Chondrocyte (in vitro differentiated cells): Measurements from ENCODE around the gene PIN1. TPM values are rescaled to one million over a fixed set of nuclear protein-coding genes. Genes with fewer than 3 reads are reported as not detected.

Experiments
- DNase-seq: peaks from one replicate; pipeline ENCODE4 v3.0.0; 2021; ENCODE audit warnings: mixed read lengths, low spot score
- H3K27ac Mint-ChIP-seq: one replicate; pipeline ENCODE4 v1.8.0; 2021; ENCODE audit warnings: mild to moderate bottlenecking, moderate library complexity, mixed read lengths; ENCODE audit not compliant: unreplicated experiment
- H3K27me3 Mint-ChIP-seq: 2 replicates; pipeline ENCODE4 v1.8.0; 2021; ENCODE audit warnings: low read depth, mixed read lengths
- H3K36me3 Mint-ChIP-seq: 2 replicates; pipeline ENCODE4 v1.8.0; 2021; ENCODE audit warnings: low read depth, mixed read lengths
- H3K4me1 Mint-ChIP-seq: 2 replicates; pipeline ENCODE4 v1.8.0; 2021; ENCODE audit warnings: low read depth, mild to moderate bottlenecking, mixed read lengths
- H3K4me3 Mint-ChIP-seq: one replicate; pipeline ENCODE4 v1.8.0; 2021; ENCODE audit warnings: mild to moderate bottlenecking, moderate library complexity, mixed read lengths; ENCODE audit not compliant: unreplicated experiment
- H3K9me3 Mint-ChIP-seq: 2 replicates; pipeline ENCODE4 v1.8.0; 2021; ENCODE audit warnings: low read depth, mixed read lengths
- total RNA-seq: library from RNA; stranded (reverse); gene quantifications from 3 replicates; pipeline ENCODE4 v1.2.1, GENCODE V29; 2021
- TF ChIP-seq, protein P1 (sequence below): fragments of 200-600 bp; sonication (generic); IDR thresholded peaks from 2 replicates; pipeline ENCODE4 v1.5.0; 2021; ENCODE audit warnings: antibody characterized with exemption, mild to moderate bottlenecking, moderate library complexity

PIN1 gene
- total RNA-seq, 1 donor from 2014 or later: 65.5 TPM

DNA sequence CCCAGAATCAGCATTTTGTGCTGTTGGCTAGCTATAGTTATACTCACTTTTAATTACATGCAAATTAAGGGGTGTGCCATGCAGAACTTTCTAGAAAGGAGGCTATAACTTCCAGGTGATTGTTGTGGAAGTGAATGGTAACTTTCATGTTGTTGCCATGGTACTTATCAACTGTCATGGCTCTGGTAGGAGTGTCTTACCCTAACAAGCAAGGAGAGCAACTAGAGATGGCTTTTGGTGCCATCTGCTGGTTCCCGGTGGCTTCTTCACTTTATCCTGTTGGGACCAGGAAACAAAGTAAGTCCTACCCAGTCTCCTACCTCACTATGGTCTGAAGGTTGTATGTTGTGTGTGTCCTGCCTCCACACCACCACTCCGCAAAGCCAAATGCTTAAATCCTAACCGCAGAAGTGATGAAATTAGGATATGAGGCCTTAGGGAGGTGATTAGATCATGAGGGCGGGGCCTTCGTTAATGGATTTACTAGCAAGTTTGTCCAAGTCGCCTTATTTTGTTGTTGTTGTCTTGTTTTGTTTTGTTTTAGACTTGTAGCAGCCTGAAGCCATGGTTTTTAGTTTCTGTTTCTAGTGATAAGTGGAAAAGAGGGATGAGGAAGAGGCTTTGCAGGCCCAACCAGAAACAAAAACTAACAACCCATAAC is 38.9 kb upstream of the PIN1 start:
- Mint-ChIP-seq H3K4me3 (no peak overlapping the region), H3K27me3 (no peaks in the 10 kb centered on the region), H3K36me3 (no peaks in the 10 kb centered on the region), H3K9me3 (no peaks in the 10 kb centered on the region), H3K27ac (peak overlapping the region; percentile 57), H3K4me1 (peaks cover 19% of the 10 kb centered on the region)
- TF ChIP-seq, protein P1, sequence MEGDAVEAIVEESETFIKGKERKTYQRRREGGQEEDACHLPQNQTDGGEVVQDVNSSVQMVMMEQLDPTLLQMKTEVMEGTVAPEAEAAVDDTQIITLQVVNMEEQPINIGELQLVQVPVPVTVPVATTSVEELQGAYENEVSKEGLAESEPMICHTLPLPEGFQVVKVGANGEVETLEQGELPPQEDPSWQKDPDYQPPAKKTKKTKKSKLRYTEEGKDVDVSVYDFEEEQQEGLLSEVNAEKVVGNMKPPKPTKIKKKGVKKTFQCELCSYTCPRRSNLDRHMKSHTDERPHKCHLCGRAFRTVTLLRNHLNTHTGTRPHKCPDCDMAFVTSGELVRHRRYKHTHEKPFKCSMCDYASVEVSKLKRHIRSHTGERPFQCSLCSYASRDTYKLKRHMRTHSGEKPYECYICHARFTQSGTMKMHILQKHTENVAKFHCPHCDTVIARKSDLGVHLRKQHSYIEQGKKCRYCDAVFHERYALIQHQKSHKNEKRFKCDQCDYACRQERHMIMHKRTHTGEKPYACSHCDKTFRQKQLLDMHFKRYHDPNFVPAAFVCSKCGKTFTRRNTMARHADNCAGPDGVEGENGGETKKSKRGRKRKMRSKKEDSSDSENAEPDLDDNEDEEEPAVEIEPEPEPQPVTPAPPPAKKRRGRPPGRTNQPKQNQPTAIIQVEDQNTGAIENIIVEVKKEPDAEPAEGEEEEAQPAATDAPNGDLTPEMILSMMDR: peak; percentile 89
- DNase-seq: no peak

DNA sequence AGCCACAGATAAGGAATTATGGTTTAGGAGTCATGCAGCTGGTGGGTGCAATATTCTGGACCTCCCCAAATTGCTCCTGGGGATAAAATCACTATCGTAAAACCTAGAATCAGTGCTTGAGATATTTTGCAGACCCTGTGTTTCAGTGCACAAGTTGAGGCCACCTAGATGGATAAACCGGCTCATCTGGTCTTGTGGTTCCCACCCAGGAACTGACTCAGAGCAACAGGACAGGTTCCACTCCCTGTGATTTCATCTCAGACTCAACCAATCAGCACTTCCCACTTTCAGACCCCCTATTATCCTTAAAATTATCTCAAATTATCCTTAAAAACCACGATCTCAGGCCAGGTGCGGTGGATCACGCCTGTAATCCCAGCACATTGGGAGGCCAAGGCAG is 37.2 kb upstream of the PIN1 start:
- H3K36me3 Mint-ChIP-seq: no peaks in the 10 kb centered on the region
- peaks cover 16% of the 10 kb centered on the region for H3K4me1 Mint-ChIP-seq
- no peak for DNase-seq
- TF ChIP-seq, protein P1: no peak
- H3K4me3 Mint-ChIP-seq: no peak overlapping the region
- no peaks in the 10 kb centered on the region for H3K9me3 Mint-ChIP-seq
- peak overlapping the region; percentile 65 for H3K27ac Mint-ChIP-seq
- H3K27me3 Mint-ChIP-seq: no peaks in the 10 kb centered on the region

DNA sequence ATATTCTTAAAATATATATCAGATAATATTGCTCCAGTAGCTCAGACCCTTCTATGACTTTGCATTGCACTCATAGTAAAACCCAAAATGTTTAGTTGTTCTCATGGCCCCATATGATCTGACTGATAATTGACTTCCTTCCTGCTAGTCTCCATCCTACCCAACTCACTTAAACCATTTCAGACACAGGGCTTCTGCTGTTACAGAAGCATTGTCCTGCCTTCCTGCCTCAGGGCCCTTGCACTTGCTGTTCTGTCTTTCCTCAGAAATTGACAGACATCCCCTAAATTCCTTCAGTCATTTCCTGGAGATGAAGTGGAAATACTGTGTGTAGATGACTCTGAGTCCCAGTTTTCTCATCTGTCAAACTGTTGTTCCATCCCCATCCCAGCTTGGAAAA is 36.0 kb upstream of the PIN1 start:
- H3K9me3 Mint-ChIP-seq: no peaks in the 10 kb centered on the region
- no peak overlapping the region for H3K27ac Mint-ChIP-seq
- H3K4me3 Mint-ChIP-seq: no peak overlapping the region
- TF ChIP-seq, protein P1: no peak
- H3K4me1 Mint-ChIP-seq: peaks cover 7% of the 10 kb centered on the region
- no peak for DNase-seq
- H3K27me3 Mint-ChIP-seq: no peaks in the 10 kb centered on the region
- H3K36me3 Mint-ChIP-seq: peaks cover 3% of the 10 kb centered on the region

DNA sequence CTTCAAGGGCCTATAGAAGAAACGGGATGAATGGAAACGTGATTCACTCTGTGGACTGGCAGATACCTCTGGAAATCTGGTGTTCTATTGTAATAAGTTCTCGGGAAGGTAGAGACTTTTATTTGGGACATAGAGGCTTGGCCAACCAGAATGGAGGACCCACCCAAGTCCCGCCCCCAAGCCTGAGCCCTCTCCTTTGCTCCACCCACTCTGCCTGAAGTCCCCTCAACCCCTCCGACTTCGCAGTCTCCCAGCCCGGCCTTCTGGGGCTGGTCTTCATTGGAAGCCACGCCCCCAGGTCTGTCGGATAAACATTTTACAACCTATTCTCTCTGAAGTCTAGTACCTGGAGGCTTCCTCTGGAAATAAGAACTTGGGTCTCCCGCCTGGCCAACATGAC is 33.1 kb upstream of the PIN1 start:
- no peaks in the 10 kb centered on the region for H3K27me3 Mint-ChIP-seq
- TF ChIP-seq, protein P1: no peak

DNA sequence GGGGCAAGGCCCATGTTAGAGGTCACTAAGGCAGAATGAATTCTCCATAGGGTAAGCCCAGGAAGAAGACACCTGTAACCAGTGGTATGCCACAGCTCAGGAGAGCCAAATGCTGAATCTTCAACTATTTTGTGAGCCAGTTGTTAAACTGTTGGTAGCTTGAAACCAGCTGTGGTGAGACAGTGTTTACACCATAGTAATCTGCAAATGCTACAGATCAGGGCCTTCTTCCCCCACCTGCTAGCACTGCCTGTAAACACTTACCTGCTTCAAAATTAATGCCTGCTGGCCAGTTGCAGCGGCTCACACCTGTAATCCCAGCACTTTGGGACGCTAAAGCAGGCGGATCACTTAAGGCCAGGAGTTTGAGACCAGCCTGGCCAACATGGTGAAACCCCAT is 28.3 kb upstream of the PIN1 start:
- peaks cover 22% of the 10 kb centered on the region for H3K36me3 Mint-ChIP-seq
- H3K9me3 Mint-ChIP-seq: no peaks in the 10 kb centered on the region
- H3K27ac Mint-ChIP-seq: no peak overlapping the region
- H3K4me1 Mint-ChIP-seq: peaks cover 2% of the 10 kb centered on the region
- no peak overlapping the region for H3K4me3 Mint-ChIP-seq
- TF ChIP-seq, protein P1: no peak
- no peak for DNase-seq
- no peaks in the 10 kb centered on the region for H3K27me3 Mint-ChIP-seq

More for the DNA sequence above, 33.1 kb upstream of the PIN1 start:
- DNase-seq: no peak
- H3K9me3 Mint-ChIP-seq: no peaks in the 10 kb centered on the region
- H3K27ac Mint-ChIP-seq: no peak overlapping the region
- no peaks in the 10 kb centered on the region for H3K4me1 Mint-ChIP-seq
- H3K36me3 Mint-ChIP-seq: peaks cover 4% of the 10 kb centered on the region
- no peak overlapping the region for H3K4me3 Mint-ChIP-seq
